Measurements from ENCODE around the gene PELI2. TPM values are rescaled to one million over a fixed set of nuclear protein-coding genes. Genes with fewer than 3 reads are reported as not detected.

The PELI2 gene
- total RNA-seq, 1 experiment from 2014 or later = not detected

- no peak for DNase-seq (ENCODE audit: low spot score)
Measured at GRCh38 chr14:56205881-56206280, 87.7 kb downstream of the PELI2 start.

- no peak for DNase-seq (ENCODE audit: low spot score)
Measured at GRCh38 chr14:56206596-56206995, 88.4 kb downstream of the PELI2 start.

- no peak for DNase-seq (ENCODE audit: low spot score)
Measured at GRCh38 chr14:56207626-56208292, 89.5 kb downstream of the PELI2 start.

- DNase-seq (ENCODE audit: low spot score) = no peak
Measured at GRCh38 chr14:56208520-56208919, 90.3 kb downstream of the PELI2 start.

- DNase-seq (ENCODE audit: low spot score) = no peak
Measured at GRCh38 chr14:56210571-56210970, 92.4 kb downstream of the PELI2 start.

GRCh38 chr14:56211084-56211483, 92.9 kb downstream of the PELI2 start:
- no peak for DNase-seq (ENCODE audit: low spot score)

- no peak for DNase-seq (ENCODE audit: low spot score)
Measured at GRCh38 chr14:56211844-56212243, 93.6 kb downstream of the PELI2 start.

- DNase-seq (ENCODE audit: low spot score) = no peak
Measured at GRCh38 chr14:56212521-56212920, 94.3 kb downstream of the PELI2 start.

GRCh38 chr14:56213306-56213705, 95.1 kb downstream of the PELI2 start:
- no peak for DNase-seq (ENCODE audit: low spot score)

- no peak for DNase-seq (ENCODE audit: low spot score)
Measured at GRCh38 chr14:56215180-56215579, 97.0 kb downstream of the PELI2 start.

- DNase-seq (ENCODE audit: low spot score) = no peak
Measured at GRCh38 chr14:56216626-56217379, 98.6 kb downstream of the PELI2 start.

GRCh38 chr14:56217380-56218045, 99.3 kb downstream of the PELI2 start:
- no peak for DNase-seq (ENCODE audit: low spot score)

- no peak for DNase-seq (ENCODE audit: low spot score)
Measured at GRCh38 chr14:56219666-56220413, 101.6 kb downstream of the PELI2 start.

GRCh38 chr14:56221382-56222128, 103.3 kb downstream of the PELI2 start:
- DNase-seq (ENCODE audit: low spot score) = no peak

- no peak for DNase-seq (ENCODE audit: low spot score)
Measured at GRCh38 chr14:56224229-56224628, 106.0 kb downstream of the PELI2 start.

GRCh38 chr14:56224691-56225681, 106.8 kb downstream of the PELI2 start:
- no peak for DNase-seq (ENCODE audit: low spot score)

- no peak for DNase-seq (ENCODE audit: low spot score)
Measured at GRCh38 chr14:56235388-56235787, 117.2 kb downstream of the PELI2 start.

- no peak for DNase-seq (ENCODE audit: low spot score)
Measured at GRCh38 chr14:56237398-56237797, 119.2 kb downstream of the PELI2 start.

GRCh38 chr14:56241461-56241860, 123.2 kb downstream of the PELI2 start:
- DNase-seq (ENCODE audit: low spot score) = no peak

- DNase-seq (ENCODE audit: low spot score) = no peak
Measured at GRCh38 chr14:56243110-56243509, 124.9 kb downstream of the PELI2 start.

All from A172 (cell line).